ENCODE data around the gene ARF3. TPM values are rescaled to one million over a fixed set of nuclear protein-coding genes. Genes with fewer than 3 reads are reported as not detected.

The ARF3 gene
- total and polyA plus RNA-seq, 2 experiments from 2014 or later, result 65.0 to 87.7 TPM

DNA sequence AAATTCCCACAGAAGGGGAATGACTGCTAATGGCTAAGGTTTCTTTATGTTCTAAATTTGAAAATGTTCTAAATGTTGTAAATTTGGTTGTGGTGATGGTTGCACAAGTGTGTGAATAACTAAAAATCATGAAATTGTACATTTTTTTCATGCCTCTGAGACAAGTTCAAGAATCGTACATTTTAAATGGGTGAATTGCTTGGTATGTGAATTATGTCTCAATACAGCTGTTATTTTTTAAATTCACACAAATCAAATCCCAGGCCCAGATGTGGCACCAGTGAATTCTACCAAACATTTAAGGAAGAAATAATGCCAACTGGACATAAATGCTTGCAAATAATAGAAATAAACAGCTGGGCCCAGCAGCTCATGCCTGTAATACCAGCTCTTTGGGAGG, 63.0 kb downstream of the ARF3 start:
- in situ Hi-C loops (cut with MboI), result no loop called here
- Histone ChIP-seq H3K4me2 (ENCODE audit: unreplicated experiment) (no peak overlapping the region), H3K27me3 (replicated peaks; ENCODE audit: insufficient read depth) (peaks cover 5% of the 10 kb centered on the region; the same call in 1 of the 2 replicates), H4K20me1 (ENCODE audit: insufficient read depth) (no peaks in the 10 kb centered on the region), H3K9me2 (ENCODE audit: insufficient read depth) (no peaks in the 10 kb centered on the region), H3K9me3 (ENCODE audit: low read depth) (no peaks in the 10 kb centered on the region), H3K4me1 (ENCODE audit: insufficient read depth) (peaks cover 3% of the 10 kb centered on the region; the same call in 1 of the 2 replicates), H3K36me3 (ENCODE audit: low read depth) (no peaks in the 10 kb centered on the region), H3K9ac (no peak overlapping the region), H3K27ac (no peak overlapping the region), H3F3A (ENCODE audit: insufficient read depth) (no peaks in the 10 kb centered on the region), H2AFZ (no peak overlapping the region), H3K79me2 (ENCODE audit: insufficient read depth) (no peaks in the 10 kb centered on the region), H3K4me3 (no peak overlapping the region)
- WGBS, 2 experiments (ENCODE audit: low coverage in 1 of 2, low lambda C conversion rate in 2 of 2, missing lambda C conversion rate in 2 of 2), result 0 to 6% methylated on average over 1 of the region's 1 CpG
- DNase-seq, result no peak
- TF ChIP-seq EZH2phosphoT487 (IDR thresholded peaks at IDR 0.05; ENCODE audit: insufficient read depth, low read depth) (no peak), EZH2 (IDR thresholded peaks at IDR 0.05; ENCODE audit: insufficient read depth, poor library complexity, severe bottlenecking) (no peak)

DNA sequence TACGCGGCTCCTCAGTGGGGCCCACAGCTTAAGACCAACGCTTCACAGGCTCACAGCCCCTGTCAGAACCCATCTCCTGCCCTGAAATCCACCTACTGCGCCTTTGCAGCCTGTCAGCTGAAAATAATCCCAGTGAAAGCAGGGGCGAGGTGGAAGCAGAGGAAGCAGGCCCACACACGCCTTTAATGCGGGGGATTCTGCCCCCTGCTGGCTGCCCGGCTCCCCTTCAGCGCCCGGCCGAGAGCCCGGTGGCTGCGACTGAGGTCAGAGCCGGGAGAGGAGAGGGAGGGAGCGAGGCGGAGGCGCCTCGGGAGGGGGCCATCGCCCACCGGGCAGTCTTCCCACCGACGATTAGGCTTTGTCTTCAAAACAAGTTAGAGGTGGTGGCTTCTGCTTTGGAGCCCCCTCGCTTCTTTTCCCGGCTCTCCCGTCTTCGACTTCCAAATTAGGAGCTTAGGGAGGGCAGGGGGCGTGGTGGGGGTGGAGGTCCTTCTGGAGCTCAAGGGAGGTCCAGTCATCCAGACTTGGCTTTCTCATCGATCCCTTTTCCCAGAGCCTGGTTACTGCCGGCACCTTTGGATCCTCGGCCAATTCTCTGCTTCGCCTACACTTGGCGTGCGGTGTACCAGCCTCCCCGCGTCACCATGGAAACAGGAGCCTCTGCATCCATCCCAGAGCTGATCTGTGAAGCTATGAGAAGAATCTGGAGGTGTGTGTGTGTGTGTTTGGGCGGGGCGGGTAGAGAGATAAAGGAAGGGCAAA, 66.4 kb downstream of the ARF3 start:
- H3K27ac ChIP-seq, result no peak overlapping the region
- H2AFZ ChIP-seq, result peak overlapping the region; percentile 83
- WGBS, 2 experiments (ENCODE audit: low coverage in 1 of 2, low lambda C conversion rate in 2 of 2, missing lambda C conversion rate in 2 of 2), result 4 to 6% methylated on average over 33 to 34 of the region's 37 CpGs
- H3F3A ChIP-seq (ENCODE audit: insufficient read depth), result no peaks in the 10 kb centered on the region
- no peaks in the 10 kb centered on the region for H3K36me3 ChIP-seq (ENCODE audit: low read depth)
- H3K79me2 ChIP-seq (ENCODE audit: insufficient read depth), result no peaks in the 10 kb centered on the region
- H3K27me3 ChIP-seq (replicated peaks; ENCODE audit: insufficient read depth), result 0 out of 2 replicates have a peak, but pooled peaks cover 5% of the 10 kb centered on the region
- no peak for TF ChIP-seq EZH2 (IDR thresholded peaks at IDR 0.05; ENCODE audit: insufficient read depth, poor library complexity, severe bottlenecking)
- TF ChIP-seq EZH2phosphoT487 (IDR thresholded peaks at IDR 0.05; ENCODE audit: insufficient read depth, low read depth), result no peak
- no peaks in the 10 kb centered on the region for H4K20me1 ChIP-seq (ENCODE audit: insufficient read depth)
- H3K9me2 ChIP-seq (ENCODE audit: insufficient read depth), result no peaks in the 10 kb centered on the region
- H3K4me2 ChIP-seq (ENCODE audit: unreplicated experiment), result peak overlapping the region; percentile 54
- H3K4me3 ChIP-seq, result peak overlapping the region; percentile 64
- in situ Hi-C loops (cut with MboI), result no loop called here
- no peaks in the 10 kb centered on the region for H3K9me3 ChIP-seq (ENCODE audit: low read depth)
- H3K9ac ChIP-seq, result peak overlapping the region; percentile 53
- peaks cover 3% of the 10 kb centered on the region; the same call in 1 of the 2 replicates for H3K4me1 ChIP-seq (ENCODE audit: insufficient read depth)
- DNase-seq, result peak; percentile 87

DNA sequence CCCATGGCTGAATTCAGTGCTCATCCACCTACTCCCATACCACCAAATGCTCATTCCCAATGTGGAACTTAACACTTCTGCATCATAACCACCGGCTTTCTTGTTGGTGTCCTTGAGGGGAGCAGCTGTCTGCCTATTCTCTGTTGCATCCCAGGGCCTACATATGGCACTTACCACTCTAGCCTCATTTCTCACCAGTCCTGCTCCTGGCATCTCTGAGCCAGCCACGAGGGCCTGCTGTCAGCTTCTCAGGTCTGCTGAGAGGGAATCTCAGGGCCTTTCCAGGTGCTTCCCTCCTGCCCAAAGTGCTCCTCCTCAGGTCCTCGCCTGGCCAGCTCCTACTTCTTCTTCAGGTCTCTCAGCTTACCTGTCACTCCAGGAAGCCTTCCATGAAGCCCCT, 67.6 kb downstream of the ARF3 start:
- peaks cover 3% of the 10 kb centered on the region; the same call in 1 of the 2 replicates for H3K4me1 ChIP-seq (ENCODE audit: insufficient read depth)
- no peaks in the 10 kb centered on the region for H4K20me1 ChIP-seq (ENCODE audit: insufficient read depth)
- TF ChIP-seq EZH2 (IDR thresholded peaks at IDR 0.05; ENCODE audit: insufficient read depth, poor library complexity, severe bottlenecking), result no peak
- no peaks in the 10 kb centered on the region for H3K9me3 ChIP-seq (ENCODE audit: low read depth)
- in situ Hi-C loops (cut with MboI), result no loop called here
- 54 to 57% methylated on average over 3 of the region's 3 CpGs for WGBS, 2 experiments (ENCODE audit: low coverage in 1 of 2, low lambda C conversion rate in 2 of 2, missing lambda C conversion rate in 2 of 2)
- no peak for DNase-seq
- H3K36me3 ChIP-seq (ENCODE audit: low read depth), result no peaks in the 10 kb centered on the region
- H3K4me2 ChIP-seq (ENCODE audit: unreplicated experiment), result no peak overlapping the region
- no peak overlapping the region for H3K9ac ChIP-seq
- H3F3A ChIP-seq (ENCODE audit: insufficient read depth), result no peaks in the 10 kb centered on the region
- no peak overlapping the region for H3K4me3 ChIP-seq
- H2AFZ ChIP-seq, result no peak overlapping the region
- H3K79me2 ChIP-seq (ENCODE audit: insufficient read depth), result no peaks in the 10 kb centered on the region
- H3K27ac ChIP-seq, result no peak overlapping the region
- no peaks in the 10 kb centered on the region for H3K9me2 ChIP-seq (ENCODE audit: insufficient read depth)
- 0 out of 2 replicates have a peak, but pooled peaks cover 5% of the 10 kb centered on the region for H3K27me3 ChIP-seq (replicated peaks; ENCODE audit: insufficient read depth)

Small RNA genes within 50 kb of the gene (small RNA-seq; reads per million reads assigned to genes)
- gene AC073610.1 (ENCODE audit: low read depth, low replicate concordance), result not detected
- not detected for gene RNU6-600P (ENCODE audit: low read depth, low replicate concordance)
- not detected for gene RNU6-940P (ENCODE audit: low read depth, low replicate concordance)

Other genes with a start within 250 kb of the ARF3 start
- gene CCNT1, start 240.8 kb downstream of the ARF3 start, total RNA-seq (2014; rRNA removed; shearing (Covaris generic)), result 19.3 and 71.6 TPM in 2 replicates
- 5.5 and 6.7 TPM in 2 replicates for gene CCNT1, start 240.8 kb downstream of the ARF3 start, polyA plus RNA-seq (2016; fragmentation: Nextera tagmentation; extraction: Ambion mirVana)
- gene ADCY6, start 168.4 kb downstream of the ARF3 start, total RNA-seq (2014; rRNA removed; shearing (Covaris generic)), result 24.8 and 25.8 TPM in 2 replicates
- 4.1 TPM in 2 replicates for gene ADCY6, start 168.4 kb downstream of the ARF3 start, polyA plus RNA-seq (2016; fragmentation: Nextera tagmentation; extraction: Ambion mirVana)
- gene CACNB3, start 139.0 kb downstream of the ARF3 start, total RNA-seq (2014; rRNA removed; shearing (Covaris generic)), result 18.6 and 26.8 TPM in 2 replicates
- gene CACNB3, start 139.0 kb downstream of the ARF3 start, polyA plus RNA-seq (2016; fragmentation: Nextera tagmentation; extraction: Ambion mirVana), result 22.4 and 22.6 TPM in 2 replicates
- 56.5 and 61.0 TPM in 2 replicates for gene DDX23, start 105.3 kb downstream of the ARF3 start, total RNA-seq (2014; rRNA removed; shearing (Covaris generic))
- gene DDX23, start 105.3 kb downstream of the ARF3 start, polyA plus RNA-seq (2016; fragmentation: Nextera tagmentation; extraction: Ambion mirVana), result 32.1 and 34.2 TPM in 2 replicates
- 0.32 TPM in 1 of 2 replicates, not detected in the other for gene RND1, start 91.6 kb downstream of the ARF3 start, total RNA-seq (2014; rRNA removed; shearing (Covaris generic))
- 0.13 TPM in 1 of 2 replicates, not detected in the other for gene RND1, start 91.6 kb downstream of the ARF3 start, polyA plus RNA-seq (2016; fragmentation: Nextera tagmentation; extraction: Ambion mirVana)
- gene FKBP11, start 32.0 kb downstream of the ARF3 start, total RNA-seq (2014; rRNA removed; shearing (Covaris generic)), result 17.4 and 28.1 TPM in 2 replicates
- gene FKBP11, start 32.0 kb downstream of the ARF3 start, polyA plus RNA-seq (2016; fragmentation: Nextera tagmentation; extraction: Ambion mirVana), result 158 and 159 TPM in 2 replicates
- gene WNT10B, start 14.2 kb upstream of the ARF3 start, total RNA-seq (2014; rRNA removed; shearing (Covaris generic)), result 0.32 TPM in 1 of 2 replicates, not detected in the other
- gene WNT10B, start 14.2 kb upstream of the ARF3 start, polyA plus RNA-seq (2016; fragmentation: Nextera tagmentation; extraction: Ambion mirVana), result 0.29 and 0.61 TPM in 2 replicates
- not detected in 2 replicates for gene WNT1, start 20.8 kb upstream of the ARF3 start, total RNA-seq (2014; rRNA removed; shearing (Covaris generic))
- not detected in 2 replicates for gene WNT1, start 20.8 kb upstream of the ARF3 start, polyA plus RNA-seq (2016; fragmentation: Nextera tagmentation; extraction: Ambion mirVana)
- gene DDN, start 41.9 kb upstream of the ARF3 start, total RNA-seq (2014; rRNA removed; shearing (Covaris generic)), result 0.13 TPM in 1 of 2 replicates, not detected in the other
- 0.06 TPM in 1 of 2 replicates, not detected in the other for gene DDN, start 41.9 kb upstream of the ARF3 start, polyA plus RNA-seq (2016; fragmentation: Nextera tagmentation; extraction: Ambion mirVana)
- gene PRKAG1, start 61.3 kb upstream of the ARF3 start, total RNA-seq (2014; rRNA removed; shearing (Covaris generic)), result 86.1 and 91.3 TPM in 2 replicates
- 62.5 and 66.8 TPM in 2 replicates for gene PRKAG1, start 61.3 kb upstream of the ARF3 start, polyA plus RNA-seq (2016; fragmentation: Nextera tagmentation; extraction: Ambion mirVana)
- gene KMT2D, start 103.3 kb upstream of the ARF3 start, total RNA-seq (2014; rRNA removed; shearing (Covaris generic)), result 8.2 and 12.8 TPM in 2 replicates
- 8.6 and 10.3 TPM in 2 replicates for gene KMT2D, start 103.3 kb upstream of the ARF3 start, polyA plus RNA-seq (2016; fragmentation: Nextera tagmentation; extraction: Ambion mirVana)
- gene RHEBL1, start 112.5 kb upstream of the ARF3 start, total RNA-seq (2014; rRNA removed; shearing (Covaris generic)), result 0.86 and 1.1 TPM in 2 replicates
- 0.63 and 0.65 TPM in 2 replicates for gene RHEBL1, start 112.5 kb upstream of the ARF3 start, polyA plus RNA-seq (2016; fragmentation: Nextera tagmentation; extraction: Ambion mirVana)
- not detected in 2 replicates for gene DHH, start 137.3 kb upstream of the ARF3 start, total RNA-seq (2014; rRNA removed; shearing (Covaris generic))
- gene DHH, start 137.3 kb upstream of the ARF3 start, polyA plus RNA-seq (2016; fragmentation: Nextera tagmentation; extraction: Ambion mirVana), result not detected in 2 replicates
- gene LMBR1L, start 153.4 kb upstream of the ARF3 start, total RNA-seq (2014; rRNA removed; shearing (Covaris generic)), result 22.0 and 62.9 TPM in 2 replicates
- gene LMBR1L, start 153.4 kb upstream of the ARF3 start, polyA plus RNA-seq (2016; fragmentation: Nextera tagmentation; extraction: Ambion mirVana), result 28.2 and 31.6 TPM in 2 replicates
- gene TUBA1B, start 173.9 kb upstream of the ARF3 start, total RNA-seq (2014; rRNA removed; shearing (Covaris generic)), result 1,598 and 1,776 TPM in 2 replicates
- 1,195 and 1,237 TPM in 2 replicates for gene TUBA1B, start 173.9 kb upstream of the ARF3 start, polyA plus RNA-seq (2016; fragmentation: Nextera tagmentation; extraction: Ambion mirVana)
- 628 and 639 TPM in 2 replicates for gene TUBA1A, start 231.6 kb upstream of the ARF3 start, total RNA-seq (2014; rRNA removed; shearing (Covaris generic))
- gene TUBA1A, start 231.6 kb upstream of the ARF3 start, polyA plus RNA-seq (2016; fragmentation: Nextera tagmentation; extraction: Ambion mirVana), result 452 and 467 TPM in 2 replicates

All from GM23248 (cell line).